GM19468 (cell line): Measurements from ENCODE around the gene GIT2.
"Not testable (repeated sequence)": the region's sequence is repeated elsewhere in the genome, so short reads cannot be mapped to it uniquely, and the experiment has no call there.

Experiments used
- ATAC-seq: cut with Tn5 transposase; IDR thresholded peaks from one replicate; pipeline ENCODE4 v1.9.1; 2021; ENCODE audit warnings: mild to moderate bottlenecking, moderate library complexity, moderate number of reproducible peaks; ENCODE audit not compliant: unreplicated experiment; ENCODE audit errors: extremely low read depth

Gene GIT2

DNA sequence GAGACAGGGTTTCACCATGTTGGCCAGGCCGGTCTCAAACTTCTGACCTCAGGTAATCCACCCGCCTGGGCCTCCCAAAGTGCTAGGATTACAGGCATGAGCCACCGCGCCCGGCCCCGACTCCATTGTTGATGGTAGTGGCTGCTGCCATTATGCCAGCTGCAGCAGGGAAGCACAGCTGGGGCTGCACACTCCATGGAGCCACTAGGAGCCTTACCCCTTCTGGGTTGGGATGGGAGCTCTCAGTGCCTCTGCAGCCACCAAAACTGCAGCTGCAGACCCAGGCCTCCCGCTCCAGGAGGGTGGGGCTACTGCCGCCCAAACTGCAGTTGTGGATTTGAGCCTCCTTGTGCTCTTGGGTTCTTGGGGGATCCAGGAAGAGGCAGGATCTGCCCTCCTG is 70.2 kb downstream of the GIT2 start:
- ATAC-seq, result no peak

DNA sequence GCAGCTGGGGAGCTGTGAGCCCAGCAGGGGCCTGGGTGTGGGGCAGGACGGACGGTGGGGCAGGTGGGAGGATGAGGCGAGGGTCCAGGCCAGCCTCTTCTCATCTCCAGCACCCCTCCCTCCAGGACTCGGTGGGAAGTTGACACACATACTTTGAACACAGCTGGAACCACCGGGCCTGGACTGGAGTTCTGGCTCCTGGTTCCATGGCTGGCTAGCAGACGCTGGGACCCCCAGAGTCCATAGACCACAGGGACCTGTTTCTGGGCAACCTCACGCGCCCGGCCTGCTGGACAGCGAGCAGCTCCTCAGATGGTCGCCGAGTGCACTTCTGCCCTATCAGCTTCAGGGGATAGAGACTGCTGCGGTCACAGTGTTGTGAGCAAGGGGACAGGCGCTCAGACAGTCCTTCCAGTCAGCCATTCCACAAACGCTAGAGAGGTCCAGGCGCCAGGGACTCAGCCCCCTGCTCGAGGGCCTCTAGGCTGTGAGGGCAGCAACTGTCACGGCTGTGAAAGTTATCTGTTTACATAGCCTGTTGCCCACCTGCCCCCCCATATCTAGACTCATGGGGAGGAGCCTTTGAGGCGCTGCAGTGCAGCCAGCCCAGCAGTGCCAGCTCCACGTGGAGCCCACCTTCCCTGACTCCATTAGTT is 70.9 kb downstream of the GIT2 start:
- ATAC-seq, result no peak

DNA sequence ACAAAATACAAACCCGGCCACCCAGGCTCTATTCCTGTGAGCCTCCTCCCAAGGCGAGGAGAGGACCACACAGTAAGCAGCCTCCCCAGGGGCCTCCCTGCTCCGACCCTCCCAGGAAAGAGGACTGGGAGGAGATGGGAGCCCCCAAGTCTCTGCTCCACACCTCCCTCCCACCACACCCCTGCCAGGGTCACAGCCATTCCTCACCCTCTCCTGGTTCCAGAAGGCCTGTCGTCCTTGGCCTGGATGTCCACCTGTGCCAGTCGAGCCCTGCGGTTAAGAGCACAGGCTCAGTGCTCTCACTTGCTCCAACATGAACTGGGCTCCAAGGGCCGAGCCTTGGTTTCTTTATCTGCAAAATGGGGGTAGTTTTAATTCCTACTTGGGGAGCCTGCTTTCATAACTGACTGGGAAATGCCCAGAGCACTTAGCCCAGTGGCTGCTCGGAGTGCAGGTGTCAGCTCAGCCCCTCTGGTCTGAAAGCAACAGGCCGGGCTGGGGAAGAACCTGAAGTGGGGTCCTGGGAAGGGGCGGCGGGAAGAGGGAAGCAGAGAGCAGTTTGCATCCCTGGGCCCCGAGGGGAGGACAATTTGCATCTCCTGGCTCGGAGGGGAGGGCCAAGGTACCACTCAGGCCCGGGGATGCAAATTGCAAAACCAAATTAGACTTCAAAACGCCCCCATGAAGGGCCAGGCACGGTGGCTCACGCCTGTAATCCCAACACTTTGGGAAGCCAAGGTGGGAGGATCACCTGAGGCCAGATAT is 72.5 kb downstream of the GIT2 start:
- ATAC-seq, result no peak

DNA sequence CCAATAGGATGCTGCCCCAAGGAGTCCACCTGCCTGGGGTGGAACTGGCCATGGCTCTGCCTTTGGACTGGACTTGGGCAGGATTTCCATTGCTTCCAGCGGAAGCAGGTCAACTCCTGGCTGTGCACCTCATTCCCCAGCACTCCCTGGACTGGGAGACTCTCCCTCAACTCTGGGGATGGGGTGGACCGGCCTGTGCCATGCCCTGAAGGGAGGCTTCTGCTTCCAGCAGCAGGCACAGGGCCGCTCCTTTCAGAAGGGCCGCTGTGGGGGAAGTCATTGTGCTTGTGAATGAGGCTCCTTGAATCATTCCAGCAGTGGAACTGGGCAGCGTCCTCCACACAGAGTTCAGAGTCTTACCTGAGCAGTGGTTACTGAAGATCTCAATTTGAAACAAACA is 73.1 kb downstream of the GIT2 start:
- no peak for ATAC-seq

DNA sequence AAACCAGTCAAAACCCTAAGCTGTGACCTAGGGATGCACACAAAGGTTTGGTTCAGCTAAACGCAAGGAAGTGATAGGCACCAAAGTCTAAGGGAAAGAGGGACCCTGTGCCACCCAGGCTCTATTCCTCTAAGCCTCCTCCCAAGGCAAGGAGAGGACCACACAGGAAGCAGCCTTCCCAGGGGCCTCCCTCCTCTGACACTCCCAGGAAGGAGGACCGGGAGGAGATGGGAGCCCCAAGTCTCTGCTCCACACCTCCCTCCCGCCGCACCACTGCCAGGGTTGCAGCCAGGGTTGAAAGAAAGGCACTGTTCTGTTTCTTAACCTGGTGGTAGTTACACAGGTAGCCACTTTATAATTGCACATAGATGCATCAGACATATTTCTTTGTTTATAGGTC is 74.2 kb downstream of the GIT2 start:
- no peak for ATAC-seq

DNA sequence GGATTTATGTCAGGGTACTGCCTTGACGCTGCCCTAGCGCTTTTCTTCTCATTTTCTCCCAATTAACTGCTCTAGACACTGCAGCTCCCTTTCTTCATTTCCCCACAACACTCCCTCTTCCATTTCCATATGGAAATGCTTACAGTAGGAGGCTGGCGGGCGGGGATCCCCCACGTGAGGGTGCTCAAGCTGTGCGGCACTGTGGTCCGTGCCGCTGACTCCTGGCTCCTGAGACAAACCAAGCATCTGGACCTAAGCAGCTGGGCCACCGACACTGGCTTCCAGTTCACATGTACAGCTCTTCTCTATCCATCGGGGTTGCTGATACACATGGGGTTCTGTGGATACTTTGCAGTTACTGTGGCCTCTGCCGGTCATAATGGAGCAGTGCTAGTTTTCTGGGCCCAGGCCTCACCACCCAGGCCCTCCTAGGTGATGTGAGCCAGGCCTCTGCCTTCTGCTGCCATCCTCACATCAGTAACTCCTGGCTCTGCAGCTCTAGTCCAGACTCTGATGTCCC is 75.8 kb downstream of the GIT2 start:
- no peak for ATAC-seq

DNA sequence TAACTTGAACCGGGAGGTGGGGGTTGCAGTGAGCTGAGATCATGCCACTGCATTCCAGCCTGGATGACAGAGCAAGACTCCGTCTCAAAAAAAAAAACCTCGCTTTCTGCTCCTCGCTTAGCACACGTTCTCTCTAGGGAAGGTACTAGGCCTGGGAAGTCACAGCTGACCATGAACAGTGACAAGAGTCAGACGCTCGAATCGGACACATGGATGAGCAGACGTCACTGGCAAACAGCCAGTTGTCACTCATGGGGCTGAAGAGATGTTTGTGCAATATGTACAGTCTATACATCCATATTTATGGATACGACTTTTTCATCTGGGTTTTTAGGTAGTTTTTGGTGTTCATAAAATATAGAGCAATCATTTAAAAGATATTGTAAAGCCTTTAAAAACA is 76.7 kb downstream of the GIT2 start:
- ATAC-seq, result no peak

DNA sequence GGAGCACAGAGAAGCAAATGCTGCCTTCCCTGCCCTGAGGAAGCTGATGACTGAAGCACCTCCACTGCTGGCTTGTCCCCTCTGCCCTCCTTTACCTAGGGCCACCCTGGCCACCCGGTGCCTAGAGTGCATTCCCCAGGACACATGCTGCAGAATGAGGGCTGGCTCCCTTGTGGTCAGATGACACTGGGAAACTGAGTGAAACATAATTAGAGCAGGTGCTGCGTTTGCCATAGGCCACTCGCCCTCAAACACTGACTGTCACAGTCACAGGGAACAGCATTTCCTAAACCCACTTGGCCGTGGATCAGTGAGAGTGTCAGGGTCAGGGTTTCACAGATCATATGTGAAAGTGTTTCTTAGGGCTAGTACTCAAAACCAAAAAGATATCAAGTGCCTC is 80.1 kb downstream of the GIT2 start:
- ATAC-seq, result no peak

DNA sequence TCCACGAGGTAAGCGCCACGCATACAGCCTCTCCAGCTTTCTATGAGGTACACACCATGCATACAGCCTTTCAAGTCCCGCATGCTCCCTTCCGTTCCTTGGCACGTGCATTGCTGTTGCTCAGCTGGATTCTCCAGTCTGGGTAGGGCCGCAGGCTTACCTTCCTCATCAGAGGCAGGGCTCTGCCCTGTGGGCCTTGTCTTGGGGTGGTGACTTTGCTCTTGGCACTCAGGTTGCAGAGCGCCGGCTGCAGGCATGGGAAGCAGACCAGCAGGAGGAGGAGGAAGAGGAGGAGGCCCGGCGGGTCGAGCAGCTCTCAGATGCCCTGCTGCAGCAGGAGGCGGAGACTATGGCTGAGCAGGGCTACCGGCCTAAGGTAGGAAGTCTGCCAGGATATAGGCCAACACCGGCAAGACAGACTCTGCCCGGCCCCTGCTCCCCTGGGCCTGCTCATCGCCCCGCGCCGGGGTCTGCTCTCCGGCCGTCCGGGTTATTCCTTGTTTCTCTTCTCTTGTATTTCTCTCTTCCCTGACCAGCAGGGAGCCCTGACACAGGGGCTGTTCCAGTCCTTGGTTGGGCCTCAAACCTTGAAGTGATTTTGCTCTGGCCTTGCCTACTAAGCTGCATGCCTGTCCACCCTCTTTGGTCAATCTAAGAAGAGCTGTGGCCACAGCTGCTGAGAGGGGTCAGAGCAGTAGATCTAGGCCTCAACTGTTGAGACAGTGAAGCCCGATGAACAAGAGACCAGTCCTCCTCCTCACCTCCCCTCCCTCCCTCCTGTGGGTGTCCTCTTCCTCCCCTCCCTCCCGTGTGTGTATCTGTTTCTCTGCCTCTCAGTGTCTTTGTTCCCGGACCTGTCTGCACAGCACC is 80.8 kb downstream of the GIT2 start:
- ATAC-seq, result no peak

DNA sequence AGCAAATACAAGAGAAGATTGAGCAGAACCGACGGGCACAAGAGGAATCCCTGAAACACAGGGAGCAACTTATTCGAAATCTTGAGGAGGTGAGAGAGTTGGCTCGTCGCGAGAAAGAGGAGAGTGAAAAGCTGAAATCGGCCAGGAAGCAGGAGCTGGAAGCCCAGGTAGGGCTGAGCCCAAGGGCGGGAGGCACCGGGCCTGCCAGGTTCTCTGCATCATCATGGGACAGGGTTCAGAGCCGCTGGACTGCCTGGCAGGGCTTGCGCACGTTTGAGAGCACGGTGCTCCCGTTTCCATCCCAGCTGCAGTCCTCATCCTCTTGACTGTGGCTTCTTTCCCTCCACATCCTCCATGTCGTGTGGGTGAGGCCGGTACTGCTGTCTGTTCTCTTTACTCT is 81.7 kb downstream of the GIT2 start:
- ATAC-seq, result no peak

DNA sequence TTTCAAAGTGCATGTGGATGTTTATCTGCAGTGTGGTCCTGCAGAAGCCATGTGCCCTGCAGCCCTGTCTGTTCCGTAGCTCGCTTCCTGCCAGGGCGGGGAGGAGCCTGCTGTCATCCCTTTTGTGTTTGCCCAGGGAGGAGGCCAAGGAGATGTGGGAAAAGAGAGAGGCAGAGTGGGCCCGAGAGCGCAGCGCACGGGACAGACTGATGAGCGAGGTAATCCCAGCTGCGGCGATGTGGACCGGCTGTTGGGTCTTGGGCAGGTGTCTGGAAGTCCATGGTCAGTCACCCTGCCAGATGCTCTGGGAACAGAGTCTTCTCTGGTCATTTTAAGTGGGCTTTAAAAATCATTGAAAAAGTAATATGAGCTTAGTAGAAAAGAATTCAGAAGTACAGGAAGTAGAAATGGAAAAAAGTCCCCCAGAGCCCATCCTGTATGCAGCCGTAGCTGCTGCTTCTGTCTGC is 83.3 kb downstream of the GIT2 start:
- ATAC-seq, result no peak

DNA sequence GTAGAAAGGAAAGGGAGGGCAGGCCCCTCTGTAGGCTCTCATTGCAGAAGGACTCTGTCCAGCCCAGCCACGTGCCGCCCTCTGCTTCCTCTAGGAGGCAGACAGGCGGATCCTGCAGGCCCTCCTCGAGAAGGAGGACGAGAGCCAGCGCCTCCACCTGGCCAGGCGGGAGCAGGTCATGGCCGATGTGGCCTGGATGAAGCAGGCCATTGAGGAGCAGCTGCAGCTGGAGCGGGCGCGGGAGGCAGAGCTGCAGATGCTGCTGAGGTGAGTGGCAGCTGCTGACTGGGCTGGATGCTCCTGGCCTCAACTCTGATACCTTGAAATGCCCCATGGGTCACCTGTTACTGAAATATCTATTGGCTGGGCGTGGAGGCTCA is 85.2 kb downstream of the GIT2 start:
- ATAC-seq, result no peak

DNA sequence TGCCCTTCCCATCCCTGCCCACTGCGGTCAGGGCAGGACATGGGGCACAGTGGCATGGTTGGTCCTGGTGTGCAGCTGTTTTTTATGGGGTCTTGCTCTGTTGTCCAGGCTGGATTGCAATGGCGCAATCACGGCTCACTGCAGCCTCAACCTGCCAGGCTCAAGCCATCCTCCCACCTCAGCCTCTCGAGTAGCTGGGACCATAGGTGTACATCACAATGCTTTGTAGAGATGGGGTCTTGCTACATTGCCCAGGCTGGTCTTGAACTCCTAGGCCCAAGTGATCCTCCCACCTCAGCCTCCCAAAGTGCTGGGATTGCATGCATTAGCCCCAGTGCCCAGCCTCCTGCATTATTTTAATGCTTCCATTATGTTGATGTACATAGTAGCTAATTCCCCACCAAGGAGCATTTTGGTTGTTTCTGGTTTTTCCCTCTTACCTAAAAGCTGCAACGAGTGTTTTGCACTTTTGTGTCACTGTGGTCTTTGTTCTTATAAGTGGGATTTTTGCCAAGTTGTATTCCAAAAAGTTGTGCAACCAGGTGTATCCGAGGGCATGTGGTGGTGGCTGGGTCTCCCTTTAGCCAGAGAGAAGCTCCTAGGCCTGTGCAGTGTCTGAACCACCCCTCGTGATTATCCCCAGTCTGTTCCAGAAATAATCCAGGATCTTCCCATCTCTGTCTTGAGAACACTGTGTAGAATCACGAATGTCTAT is 85.8 kb downstream of the GIT2 start:
- no peak for ATAC-seq

DNA sequence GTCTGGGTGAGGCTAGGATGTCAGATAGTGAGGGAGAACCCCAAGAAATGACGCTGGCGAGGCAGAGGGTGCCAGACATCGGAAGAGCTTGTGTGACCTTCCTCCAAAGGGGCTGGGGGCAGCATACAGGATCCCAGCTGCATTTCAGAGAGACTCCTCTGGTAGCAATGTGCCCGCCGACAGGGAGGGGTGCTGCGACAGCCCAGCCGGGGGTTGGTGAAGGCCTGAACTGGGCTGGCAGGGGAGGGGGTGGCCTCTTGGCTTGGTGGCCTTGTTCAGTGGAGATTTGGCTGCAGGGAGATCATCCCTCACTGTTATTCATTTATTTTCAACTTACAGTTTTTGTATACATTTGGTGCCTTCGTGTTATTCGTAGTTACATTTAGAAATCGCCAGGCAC is 90.9 kb downstream of the GIT2 start:
- ATAC-seq, result no peak

DNA sequence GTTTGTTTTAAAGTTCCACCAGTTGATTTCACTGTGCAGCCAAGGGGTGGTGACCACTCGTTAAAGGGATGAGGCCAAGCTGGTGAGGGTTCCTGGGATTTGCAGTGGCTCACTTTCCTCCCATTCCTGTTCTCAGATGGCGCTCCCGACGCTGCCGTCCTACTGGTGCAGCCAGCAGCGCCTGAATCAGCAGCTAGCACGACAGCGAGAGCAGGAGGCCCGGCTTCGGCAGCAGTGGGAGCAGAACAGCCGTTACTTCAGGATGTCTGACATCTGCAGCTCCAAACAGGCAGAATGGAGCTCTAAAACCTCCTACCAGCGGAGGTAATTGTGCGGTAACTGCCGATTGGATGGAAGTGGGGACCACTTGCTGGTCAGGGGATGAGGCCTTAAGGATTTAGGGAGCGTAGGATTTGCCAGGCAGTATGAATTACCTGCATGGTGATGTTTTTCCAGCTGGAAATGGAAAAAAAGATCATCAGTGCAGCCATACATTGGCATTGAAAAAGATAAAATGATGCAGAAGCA is 93.2 kb downstream of the GIT2 start:
- no peak for ATAC-seq

DNA sequence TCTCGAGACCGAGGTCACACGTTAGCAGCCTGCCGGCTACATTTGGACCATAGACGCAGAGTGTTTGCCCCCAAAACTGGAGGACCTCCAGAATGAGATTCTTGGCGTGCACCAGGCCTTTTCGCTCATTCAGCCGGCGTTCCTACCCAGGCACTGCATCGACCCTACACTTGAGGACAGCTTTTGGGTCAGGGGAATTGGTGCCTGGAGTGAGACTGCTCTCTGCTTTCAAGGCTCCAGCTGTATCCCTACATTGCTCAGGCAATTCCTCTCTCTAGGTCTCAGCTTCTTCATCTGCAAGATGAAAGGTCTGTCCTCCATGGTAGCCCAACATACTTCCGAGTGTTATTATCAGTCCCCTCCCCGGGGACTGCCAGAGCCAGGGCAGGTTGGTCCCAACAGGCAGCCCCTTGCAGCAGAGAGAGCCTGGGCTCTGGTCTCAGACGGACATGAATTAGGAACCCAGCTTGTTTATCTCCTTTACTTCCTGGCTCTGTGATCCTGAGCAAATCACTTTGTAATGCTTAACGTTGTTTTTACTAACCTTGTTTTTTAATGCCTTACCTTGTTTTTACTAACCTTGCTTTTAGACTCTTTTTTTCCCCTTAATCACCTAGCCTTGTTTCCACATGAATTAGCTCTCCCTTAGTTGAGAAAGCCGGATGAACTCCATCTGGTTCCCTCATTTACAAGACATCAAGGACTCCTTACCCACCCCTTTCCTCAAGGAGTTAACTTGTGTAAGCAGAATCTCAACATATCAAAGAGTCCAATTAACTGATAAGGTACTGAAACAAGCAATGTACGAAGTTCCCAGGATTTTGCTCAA is 95.2 kb downstream of the GIT2 start:
- no peak for ATAC-seq

DNA sequence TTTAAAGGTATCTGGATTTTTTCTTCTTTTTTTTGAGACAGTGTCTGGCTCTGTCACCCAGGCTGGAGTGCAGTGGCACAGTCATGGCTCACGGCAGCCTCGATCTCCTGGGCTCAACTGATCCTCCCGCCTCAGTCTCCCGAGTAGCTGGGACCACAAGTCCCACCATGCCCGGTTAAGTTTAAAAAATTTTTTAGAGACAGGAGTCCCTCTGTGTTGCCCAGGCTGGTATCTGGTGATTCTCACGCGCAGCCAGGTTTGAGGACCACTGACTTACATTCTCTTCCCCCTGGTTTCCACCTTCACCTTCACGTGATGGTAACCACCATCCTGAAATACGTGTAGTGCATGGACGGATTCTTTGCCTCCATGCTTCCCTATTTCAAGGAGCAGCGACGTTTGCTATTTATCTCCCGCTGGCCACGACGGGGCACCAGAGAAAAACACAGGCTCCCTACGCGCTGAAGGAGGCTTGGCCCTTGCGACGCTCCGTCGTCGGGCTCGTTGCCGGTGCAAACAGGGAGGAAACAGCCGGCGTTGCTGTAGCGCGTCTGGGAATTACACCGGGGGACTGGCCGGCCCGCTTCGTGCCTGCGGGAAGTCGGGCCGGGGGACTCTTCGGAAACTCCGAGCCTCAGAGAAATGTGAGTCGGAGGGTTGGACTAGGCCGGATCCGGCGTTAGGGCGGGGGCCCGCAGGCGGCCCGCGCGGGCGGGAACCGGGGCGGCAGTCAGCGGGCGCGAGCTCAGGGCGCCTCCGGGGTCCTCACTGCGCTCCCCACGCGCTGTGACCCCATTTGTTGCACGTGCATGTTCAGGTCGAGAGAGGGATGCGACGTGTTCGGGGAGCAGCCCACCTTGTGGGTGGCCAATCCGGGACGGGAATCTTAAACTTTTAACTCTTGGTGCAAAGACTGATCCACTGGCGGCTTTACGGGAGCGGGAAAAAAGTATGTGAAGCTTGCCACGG is 96.1 kb downstream of the GIT2 start, which contains the start of gene TCHP:
Gene TCHP (plus strand): TSS at position 492 of the 969 bp plus-strand sequence. CDS start 2,753 bp downstream, outside the sequence.
- ATAC-seq, result peak; percentile 37

DNA sequence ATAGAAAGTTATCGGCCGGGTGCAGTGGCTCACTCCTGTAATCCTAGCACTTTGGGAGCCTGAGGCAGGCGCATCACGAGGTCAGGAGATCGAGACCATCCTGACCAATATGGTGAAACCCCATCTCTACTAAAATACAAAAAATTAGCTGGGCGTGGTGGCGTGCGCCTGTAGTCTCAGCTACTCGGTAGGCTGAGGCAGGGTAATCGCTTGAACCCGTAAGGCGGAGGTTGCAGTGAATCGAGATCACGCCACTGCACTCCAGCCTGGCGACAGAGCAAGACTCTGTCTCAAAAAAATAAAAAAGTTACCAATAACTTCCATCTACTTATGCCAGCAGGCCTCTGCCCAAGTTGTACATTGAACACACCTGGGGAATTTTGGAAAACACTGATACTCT is 96.8 kb downstream of the GIT2 start:
- not testable (repeated sequence) for ATAC-seq
